ENCODE data around the gene RUNX1.

Gene RUNX1

GRCh38 chr21:34965200-34966174, 83.6 kb downstream of the RUNX1 start:
- ATAC-seq, result no peak

GRCh38 chr21:34962586-34963222, 86.4 kb downstream of the RUNX1 start:
- no peak for ATAC-seq
- TF ChIP-seq ZNF8 (CRISPR knock-in tag; IDR thresholded peaks at IDR 0.05) (no peak), ZNF70 (CRISPR knock-in tag; IDR thresholded peaks at IDR 0.05) (no peak), POU6F1 (CRISPR knock-in tag; IDR thresholded peaks at IDR 0.05; ENCODE audit: borderline replicate concordance, low read depth) (no peak), TSHZ2 (CRISPR knock-in tag; IDR thresholded peaks at IDR 0.05) (no peak), BACH2 (CRISPR knock-in tag; IDR thresholded peaks at IDR 0.05; ENCODE audit: borderline replicate concordance) (no peak), OSR1 (CRISPR knock-in tag; IDR thresholded peaks at IDR 0.05) (no peak), ZFP30 (CRISPR knock-in tag; IDR thresholded peaks at IDR 0.05) (no peak), RARB (CRISPR knock-in tag; IDR thresholded peaks at IDR 0.05) (no peak), ZNF565 (CRISPR knock-in tag; conservative IDR thresholded peaks at IDR 0.05; ENCODE audit: low read depth) (no peak)

More at GRCh38 chr21:34965200-34966174, 83.6 kb downstream of the RUNX1 start:
- no peak for TF ChIP-seq ZNF565 (CRISPR knock-in tag; conservative IDR thresholded peaks at IDR 0.05; ENCODE audit: low read depth)
- TF ChIP-seq ZFP30 (CRISPR knock-in tag; IDR thresholded peaks at IDR 0.05), result no peak
- TF ChIP-seq GLIS3 (CRISPR knock-in tag; IDR thresholded peaks at IDR 0.05), result no peak
- no peak for TF ChIP-seq TSHZ2 (CRISPR knock-in tag; IDR thresholded peaks at IDR 0.05)
- TF ChIP-seq CSRNP3 (CRISPR knock-in tag; IDR thresholded peaks at IDR 0.05), result no peak
- no peak for TF ChIP-seq PPARA (CRISPR knock-in tag; IDR thresholded peaks at IDR 0.05; ENCODE audit: borderline replicate concordance)
- no peak for TF ChIP-seq ARNTL (CRISPR knock-in tag; IDR thresholded peaks at IDR 0.05; ENCODE audit: borderline replicate concordance, low read depth)
- no peak for TF ChIP-seq TCF4 (CRISPR knock-in tag; IDR thresholded peaks at IDR 0.05; ENCODE audit: borderline replicate concordance)

GRCh38 chr21:34962136-34962535, 87.0 kb downstream of the RUNX1 start:
- no peak for ATAC-seq
- TF ChIP-seq CREB5 (CRISPR knock-in tag; IDR thresholded peaks at IDR 0.05; ENCODE audit: low read depth) (no peak), GLIS3 (CRISPR knock-in tag; IDR thresholded peaks at IDR 0.05) (no peak), ISL1 (CRISPR knock-in tag; IDR thresholded peaks at IDR 0.05) (no peak), CSDC2 (CRISPR knock-in tag; IDR thresholded peaks at IDR 0.05) (no peak), ZFP3 (CRISPR knock-in tag; IDR thresholded peaks at IDR 0.05) (no peak), ZC3H10 (CRISPR knock-in tag; IDR thresholded peaks at IDR 0.05) (no peak), CSRNP3 (CRISPR knock-in tag; IDR thresholded peaks at IDR 0.05) (no peak), TOX (CRISPR knock-in tag; IDR thresholded peaks at IDR 0.05; ENCODE audit: borderline replicate concordance) (no peak), SNAI2 (CRISPR knock-in tag; IDR thresholded peaks at IDR 0.05) (no peak), ZNF8 (CRISPR knock-in tag; IDR thresholded peaks at IDR 0.05) (no peak), PATZ1 (CRISPR knock-in tag; IDR thresholded peaks at IDR 0.05; ENCODE audit: borderline replicate concordance) (no peak)

Data from SK-N-SH treated with all-trans-retinoic acid at 6 μM for 48 hours (cell line).